Activated naive CD8-positive, alpha-beta T cell treated with anti-CD3 and anti-CD28 coated beads, Interleukin-2, amount 50 U/mL, for 24 hours (primary cell): Measurements from ENCODE around the gene UBASH3A.
A peak's percentile ranks its signal among the peaks of the same experiment; 100 is the strongest.

Source experiments
- ATAC-seq: fragments of 150-1000 bp; cut with Tn5 transposase; one replicate; pipeline ENCODE4 v1.10.0; 2021
- DNase-seq: peaks from one replicate; pipeline ENCODE4 v3.0.0; 2021
- H3K27ac Mint-ChIP-seq: one replicate; pipeline ENCODE4 v1.8.0; 2021; ENCODE audit warnings: mild to moderate bottlenecking, mixed read lengths
- H3K27me3 Mint-ChIP-seq: one replicate; pipeline ENCODE4 v1.8.0; 2021; ENCODE audit warnings: mixed read lengths
- H3K36me3 Mint-ChIP-seq: one replicate; pipeline ENCODE4 v1.8.0; 2021; ENCODE audit warnings: low read depth, mixed read lengths
- H3K4me1 Mint-ChIP-seq: one replicate; pipeline ENCODE4 v1.8.0; 2021; ENCODE audit warnings: mixed read lengths
- H3K4me3 Mint-ChIP-seq: one replicate; pipeline ENCODE4 v1.8.0; 2021; ENCODE audit warnings: mild to moderate bottlenecking, moderate library complexity, mixed read lengths
- H3K9me3 Mint-ChIP-seq: one replicate; pipeline ENCODE4 v1.8.0; 2021; ENCODE audit warnings: mixed read lengths

The UBASH3A gene

GRCh38 chr21:42431196-42431595, 27.5 kb downstream of the UBASH3A start:
- Mint-ChIP-seq H3K4me1 (peaks cover 46% of the 10 kb centered on the region), H3K4me3 (no peak overlapping the region), H3K27me3 (no peaks in the 10 kb centered on the region), H3K9me3 (peaks cover 15% of the 10 kb centered on the region), H3K27ac (no peak overlapping the region), H3K36me3 (peaks cover 75% of the 10 kb centered on the region)
- DNase-seq (no peak), ATAC-seq (no peak)

- peaks cover 42% of the 10 kb centered on the region for H3K4me1 Mint-ChIP-seq
- peaks cover 15% of the 10 kb centered on the region for H3K9me3 Mint-ChIP-seq
- peaks cover 76% of the 10 kb centered on the region for H3K36me3 Mint-ChIP-seq
These were observed 29.0 kb downstream of the UBASH3A start for GRCh38 chr21:42432695-42433094.

GRCh38 chr21:42433946-42434551, 30.3 kb downstream of the UBASH3A start:
- H3K27ac Mint-ChIP-seq: no peak overlapping the region
- no peaks in the 10 kb centered on the region for H3K27me3 Mint-ChIP-seq
- DNase-seq (no peak), ATAC-seq (peak; percentile 70)
- H3K9me3 Mint-ChIP-seq: peaks cover 15% of the 10 kb centered on the region
- peaks cover 78% of the 10 kb centered on the region for H3K36me3 Mint-ChIP-seq
- no peak overlapping the region for H3K4me3 Mint-ChIP-seq
- H3K4me1 Mint-ChIP-seq: peaks cover 54% of the 10 kb centered on the region

More at GRCh38 chr21:42432695-42433094, 29.0 kb downstream of the UBASH3A start:
- DNase-seq (no peak), ATAC-seq (no peak)
- Mint-ChIP-seq H3K27me3 (no peaks in the 10 kb centered on the region), H3K27ac (peak overlapping the region; percentile 59), H3K4me3 (no peak overlapping the region)

GRCh38 chr21:42434884-42435283, 31.2 kb downstream of the UBASH3A start:
- Mint-ChIP-seq H3K4me3 (no peak overlapping the region), H3K4me1 (peaks cover 62% of the 10 kb centered on the region), H3K27me3 (peaks cover 3% of the 10 kb centered on the region), H3K27ac (no peak overlapping the region), H3K9me3 (peaks cover 18% of the 10 kb centered on the region), H3K36me3 (peaks cover 82% of the 10 kb centered on the region)
- DNase-seq (no peak), ATAC-seq (no peak)

- Mint-ChIP-seq H3K4me1 (peaks cover 67% of the 10 kb centered on the region), H3K4me3 (no peak overlapping the region), H3K9me3 (peaks cover 19% of the 10 kb centered on the region), H3K36me3 (peaks cover 87% of the 10 kb centered on the region), H3K27ac (no peak overlapping the region), H3K27me3 (peaks cover 4% of the 10 kb centered on the region)
- DNase-seq (no peak), ATAC-seq (no peak)
These were observed 31.7 kb downstream of the UBASH3A start for GRCh38 chr21:42435401-42435800.

GRCh38 chr21:42435833-42436232, 32.1 kb downstream of the UBASH3A start:
- Mint-ChIP-seq H3K27me3 (peaks cover 4% of the 10 kb centered on the region), H3K4me1 (peaks cover 72% of the 10 kb centered on the region), H3K36me3 (peaks cover 91% of the 10 kb centered on the region), H3K4me3 (no peak overlapping the region), H3K9me3 (peaks cover 19% of the 10 kb centered on the region), H3K27ac (no peak overlapping the region)
- DNase-seq (no peak), ATAC-seq (no peak)

GRCh38 chr21:42436914-42437313, 33.2 kb downstream of the UBASH3A start:
- ATAC-seq: no peak
- Mint-ChIP-seq H3K4me3 (no peak overlapping the region), H3K27ac (no peak overlapping the region), H3K9me3 (peaks cover 19% of the 10 kb centered on the region), H3K4me1 (peaks cover 82% of the 10 kb centered on the region), H3K27me3 (peaks cover 4% of the 10 kb centered on the region), H3K36me3 (peaks cover 91% of the 10 kb centered on the region)
- DNase-seq: no peak

GRCh38 chr21:42437786-42438185, 34.1 kb downstream of the UBASH3A start:
- H3K9me3 Mint-ChIP-seq: peaks cover 12% of the 10 kb centered on the region
- no peak overlapping the region for H3K4me3 Mint-ChIP-seq
- ATAC-seq (no peak), DNase-seq (no peak)
- peaks cover 4% of the 10 kb centered on the region for H3K27me3 Mint-ChIP-seq
- peaks cover 91% of the 10 kb centered on the region for H3K36me3 Mint-ChIP-seq
- H3K27ac Mint-ChIP-seq: no peak overlapping the region
- H3K4me1 Mint-ChIP-seq: peaks cover 84% of the 10 kb centered on the region

GRCh38 chr21:42438316-42439205, 34.9 kb downstream of the UBASH3A start:
- peak overlapping the region; percentile 92 for H3K27ac Mint-ChIP-seq
- H3K27me3 Mint-ChIP-seq: peaks cover 4% of the 10 kb centered on the region
- H3K4me1 Mint-ChIP-seq: peaks cover 80% of the 10 kb centered on the region
- ATAC-seq: no peak
- peaks cover 86% of the 10 kb centered on the region for H3K36me3 Mint-ChIP-seq
- peaks cover 11% of the 10 kb centered on the region for H3K9me3 Mint-ChIP-seq
- H3K4me3 Mint-ChIP-seq: no peak overlapping the region
- no peak for DNase-seq

GRCh38 chr21:42439284-42440186, 35.8 kb downstream of the UBASH3A start:
- H3K4me3 Mint-ChIP-seq: peak overlapping the region; percentile 67
- DNase-seq: peak; percentile 65
- peaks cover 4% of the 10 kb centered on the region for H3K27me3 Mint-ChIP-seq

GRCh38 chr21:42440187-42440792, 36.6 kb downstream of the UBASH3A start:
- H3K9me3 Mint-ChIP-seq: peaks cover 9% of the 10 kb centered on the region
- DNase-seq (peak; percentile 67), ATAC-seq (peak; percentile 81)
- peak overlapping the region; percentile 67 for H3K4me3 Mint-ChIP-seq
- H3K27me3 Mint-ChIP-seq: peaks cover 4% of the 10 kb centered on the region
- H3K27ac Mint-ChIP-seq: peak overlapping the region; percentile 92
- peaks cover 72% of the 10 kb centered on the region for H3K4me1 Mint-ChIP-seq
- H3K36me3 Mint-ChIP-seq: peaks cover 81% of the 10 kb centered on the region

More at GRCh38 chr21:42439284-42440186, 35.8 kb downstream of the UBASH3A start:
- Mint-ChIP-seq H3K4me1 (peaks cover 76% of the 10 kb centered on the region), H3K36me3 (peaks cover 83% of the 10 kb centered on the region), H3K27ac (peak overlapping the region; percentile 92), H3K9me3 (peaks cover 11% of the 10 kb centered on the region)
- ATAC-seq: peak; percentile 62

- Mint-ChIP-seq H3K4me3 (no peak overlapping the region), H3K4me1 (peaks cover 79% of the 10 kb centered on the region), H3K9me3 (peaks cover 5% of the 10 kb centered on the region), H3K36me3 (peaks cover 79% of the 10 kb centered on the region), H3K27me3 (peaks cover 4% of the 10 kb centered on the region), H3K27ac (peak overlapping the region; percentile 66)
- no peak for ATAC-seq
- DNase-seq: no peak
These were observed 38.3 kb downstream of the UBASH3A start for GRCh38 chr21:42441963-42442362.

- Mint-ChIP-seq H3K4me3 (no peak overlapping the region), H3K27me3 (peaks cover 4% of the 10 kb centered on the region), H3K36me3 (peaks cover 78% of the 10 kb centered on the region), H3K4me1 (peaks cover 84% of the 10 kb centered on the region), H3K9me3 (peaks cover 5% of the 10 kb centered on the region), H3K27ac (no peak overlapping the region)
- DNase-seq (no peak), ATAC-seq (no peak)
These were observed 39.6 kb downstream of the UBASH3A start for GRCh38 chr21:42443181-42443785.
